GM18868 (cell line): Measurements from ENCODE around the gene THSD4.
A peak's percentile ranks its signal among the peaks of the same experiment; 100 is the strongest.

Experiments used
- ATAC-seq: cut with Tn5 transposase; IDR thresholded peaks from one replicate; pipeline ENCODE4 v1.9.1; 2021; ENCODE audit warnings: mild to moderate bottlenecking, moderate library complexity; ENCODE audit not compliant: unreplicated experiment

THSD4 gene

DNA sequence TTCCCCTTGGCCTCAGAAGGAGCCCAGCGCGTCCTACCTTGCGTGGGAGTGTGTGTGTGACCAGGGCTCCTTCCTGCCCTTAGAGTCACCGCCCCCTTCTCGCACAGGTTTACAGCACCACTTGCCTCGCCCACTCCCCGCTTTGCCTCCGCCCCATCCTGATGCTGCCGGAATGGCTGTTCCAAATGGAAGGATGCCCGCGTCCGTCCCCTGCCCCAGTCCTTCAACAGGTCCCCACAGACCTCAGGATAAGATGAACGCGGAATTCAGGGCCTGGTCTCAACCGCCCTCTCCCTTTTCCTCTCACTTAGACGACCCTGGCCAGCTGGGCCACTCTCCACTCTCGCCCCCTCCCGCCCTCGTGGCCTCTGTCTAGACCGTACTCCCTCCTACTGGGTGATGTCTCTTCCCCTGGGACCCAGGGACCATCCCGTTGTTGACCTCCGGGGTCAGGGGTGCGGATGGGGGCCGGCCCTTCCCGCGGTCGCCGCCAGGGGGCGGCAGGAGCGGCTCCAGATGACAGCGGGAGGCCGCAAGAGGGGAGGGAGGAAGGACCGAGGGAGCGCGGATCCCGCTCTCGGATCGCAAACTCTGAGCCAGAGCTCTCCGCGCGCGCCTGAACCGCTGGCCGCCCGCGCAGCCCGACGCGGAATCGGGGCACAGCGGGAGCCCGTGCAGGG is at the start of gene THSD4:
Gene THSD4 (plus strand): TSS at position 585 of the 680 bp plus-strand sequence.
- peak; percentile 75 for ATAC-seq

DNA sequence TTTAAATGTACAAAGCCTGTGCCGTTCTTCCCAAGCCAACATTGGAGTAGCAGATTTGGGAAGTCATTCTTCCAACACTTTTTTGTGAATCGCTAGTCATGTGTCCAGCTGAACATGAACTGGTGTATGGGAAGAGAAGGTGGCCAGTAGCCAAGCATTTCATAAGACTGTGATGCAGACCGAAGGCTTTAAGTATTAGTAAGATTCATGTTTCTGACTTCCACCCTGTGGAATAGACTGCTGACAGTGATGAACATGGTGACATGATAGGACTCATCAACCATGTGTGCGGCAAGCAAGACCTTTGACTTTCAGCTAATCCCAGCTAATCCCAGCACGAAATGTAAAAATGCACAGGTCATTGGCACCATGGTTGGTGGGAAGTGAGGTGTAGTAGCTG is 48.3 kb upstream of the THSD4 start:
- ATAC-seq = no peak

DNA sequence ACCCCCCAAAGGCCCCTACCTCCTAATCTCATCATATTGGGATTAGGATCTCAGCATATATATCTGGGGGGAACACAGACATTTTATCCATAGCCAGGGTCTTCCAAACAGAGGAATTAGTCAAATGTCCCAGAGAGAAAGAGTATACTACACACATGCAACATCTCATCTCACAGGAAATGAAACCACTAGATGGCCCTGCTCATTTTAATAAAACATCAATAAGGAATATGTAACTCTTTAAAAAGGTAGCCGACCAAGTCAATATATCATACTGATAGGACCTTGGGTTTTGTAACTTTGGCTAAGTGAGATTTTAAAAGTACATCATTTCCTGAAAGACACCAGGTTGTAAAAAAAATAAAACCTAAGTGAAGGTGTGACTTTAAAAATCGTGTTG is 45.6 kb upstream of the THSD4 start:
- ATAC-seq = no peak

DNA sequence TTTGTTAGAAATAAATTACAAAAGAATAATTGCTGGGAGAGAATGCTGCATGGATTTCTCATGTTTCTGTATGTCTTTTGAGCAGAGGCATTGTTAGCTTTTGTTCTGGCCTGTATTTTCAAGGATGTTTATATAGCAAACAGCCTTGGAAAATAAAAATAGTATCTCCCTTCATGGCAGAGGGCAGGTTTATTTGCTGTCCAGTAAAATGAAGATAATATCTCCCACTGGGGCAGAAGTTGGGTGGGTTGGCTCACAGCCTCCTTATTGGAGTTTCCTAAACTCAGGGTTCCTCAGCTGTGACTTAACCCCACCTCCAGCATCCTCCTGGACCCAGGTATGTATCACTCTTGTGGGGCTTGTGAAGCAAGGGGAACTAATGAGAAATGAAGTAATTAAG is 43.7 kb upstream of the THSD4 start:
- no peak for ATAC-seq

DNA sequence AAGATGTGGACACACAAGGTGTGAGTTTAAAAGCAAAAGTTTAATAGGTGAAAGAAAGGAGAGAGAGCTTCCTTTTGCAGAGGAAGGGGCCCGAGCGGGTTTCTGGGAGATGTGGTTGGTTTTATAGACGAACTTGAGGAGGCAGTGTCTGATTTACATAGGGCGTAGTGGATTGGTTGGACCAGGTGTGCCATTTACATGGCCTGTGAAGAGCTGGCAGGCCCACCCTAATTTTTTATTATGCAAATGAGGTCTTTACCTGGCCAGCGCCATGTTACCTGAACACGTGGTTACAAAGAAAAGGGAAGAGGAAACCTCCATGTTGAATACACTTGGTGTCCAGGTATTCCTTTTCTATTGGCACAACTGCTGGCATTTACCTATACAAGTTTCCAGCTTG is 42.8 kb upstream of the THSD4 start:
- ATAC-seq = no peak

DNA sequence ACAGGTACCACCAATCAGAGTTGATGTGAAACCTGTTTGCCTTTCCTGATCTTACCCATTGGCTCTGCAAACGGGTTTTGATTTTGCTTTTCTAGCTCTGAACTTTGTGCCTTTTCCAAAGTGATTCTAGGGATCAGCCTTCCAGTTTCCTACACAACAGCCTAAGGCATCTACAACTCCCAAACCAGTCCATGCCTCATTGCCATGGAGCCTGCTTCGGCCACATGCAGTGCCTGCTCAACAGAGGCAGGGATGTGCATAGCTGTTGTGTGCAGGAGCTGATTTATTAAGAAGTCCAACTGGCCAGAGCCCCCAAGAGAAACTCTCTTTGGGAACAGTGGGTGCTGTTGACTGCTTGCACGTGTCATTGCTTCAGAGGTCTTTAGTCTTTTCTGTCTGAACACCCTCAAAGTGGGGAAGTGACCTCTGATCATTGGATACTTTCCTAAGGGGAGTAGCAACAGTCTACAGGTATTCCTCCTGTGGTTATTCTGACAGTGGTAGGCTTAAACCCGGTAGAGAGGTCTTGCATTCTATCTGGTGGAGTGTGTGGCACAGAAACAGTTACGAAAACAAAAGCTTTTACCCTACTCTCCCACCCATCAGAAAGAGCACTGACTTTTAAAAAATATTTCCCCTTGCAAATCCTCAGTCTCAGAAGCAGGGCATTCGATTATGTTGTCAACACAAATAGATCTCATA is 36.6 kb upstream of the THSD4 start:
- ATAC-seq = no peak

DNA sequence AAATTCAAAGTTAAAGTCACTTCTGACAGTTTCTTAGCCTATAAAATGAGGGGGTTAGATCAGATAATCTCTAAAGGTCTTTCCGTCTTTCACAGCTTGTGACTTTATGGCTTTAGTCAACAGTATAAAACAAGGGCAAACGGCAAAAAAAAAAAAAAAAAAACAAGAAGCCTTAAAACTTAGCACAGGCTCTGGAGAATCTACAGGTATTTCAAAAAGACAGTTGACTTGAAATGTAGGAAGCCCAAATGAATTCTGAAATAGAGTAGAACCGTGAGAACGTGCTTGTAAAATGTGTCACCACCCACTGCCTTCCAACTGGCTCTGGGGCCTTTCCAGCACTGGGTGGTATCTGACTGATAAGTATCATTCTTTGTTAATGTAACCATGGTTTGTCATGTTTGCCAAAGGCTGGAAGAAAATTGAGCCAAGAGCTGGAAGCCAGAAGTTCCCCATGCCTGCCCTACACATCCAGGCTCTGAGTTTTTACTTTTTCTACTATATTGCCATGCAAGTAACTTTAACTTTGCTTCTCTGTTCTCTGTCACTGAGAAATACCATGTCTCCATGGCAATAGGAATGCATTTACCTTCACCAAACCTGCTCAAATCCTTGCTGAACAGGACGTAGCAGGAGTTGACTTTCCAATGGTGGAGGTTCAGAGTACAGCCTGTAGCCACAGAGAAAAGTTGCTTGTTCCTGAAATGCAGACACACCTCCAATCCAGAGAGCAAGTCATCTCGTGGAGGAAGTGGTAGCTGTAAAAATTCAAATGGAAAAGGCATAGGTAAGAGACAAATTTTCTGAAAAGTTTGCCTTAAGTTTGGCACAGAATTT is 35.8 kb upstream of the THSD4 start:
- no peak for ATAC-seq

DNA sequence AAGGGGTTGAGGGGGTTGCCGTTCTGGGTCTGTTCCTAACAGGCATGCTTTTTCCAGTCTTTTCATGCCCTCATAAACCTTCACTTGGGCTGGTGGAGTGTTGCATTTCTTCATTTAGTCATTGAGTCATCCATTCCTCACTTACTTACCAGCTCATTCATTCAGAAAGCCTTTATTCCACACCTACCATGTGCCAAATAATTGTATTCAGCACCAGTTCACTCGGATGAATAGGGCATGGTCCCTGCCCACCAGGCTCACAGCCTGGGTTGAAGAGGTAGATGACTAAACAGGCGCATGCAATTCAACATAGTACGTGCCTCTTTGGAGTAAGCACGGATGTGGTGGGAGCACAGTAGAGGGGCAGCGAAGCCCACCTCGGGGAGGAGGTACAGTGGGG is 35.1 kb upstream of the THSD4 start:
- no peak for ATAC-seq

DNA sequence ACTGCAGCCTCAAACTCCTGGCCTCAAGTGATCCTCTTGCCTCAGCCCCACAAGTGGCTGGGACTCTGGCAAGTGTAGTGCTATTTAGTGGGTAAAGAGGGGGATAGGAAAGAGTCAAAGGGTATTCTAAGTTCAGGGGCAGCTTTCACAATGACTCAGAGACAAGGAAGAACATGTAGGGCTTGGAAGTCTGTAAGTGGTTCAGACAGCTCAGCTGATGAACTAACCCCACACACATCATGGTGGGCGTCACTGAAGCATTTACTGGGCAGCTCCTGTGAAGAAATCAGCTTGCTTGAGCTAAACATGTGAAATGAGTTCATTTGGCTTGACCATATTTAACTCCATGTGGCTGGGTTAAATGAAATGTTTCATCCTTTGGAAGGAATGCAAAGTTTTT is 34.6 kb upstream of the THSD4 start:
- no peak for ATAC-seq

DNA sequence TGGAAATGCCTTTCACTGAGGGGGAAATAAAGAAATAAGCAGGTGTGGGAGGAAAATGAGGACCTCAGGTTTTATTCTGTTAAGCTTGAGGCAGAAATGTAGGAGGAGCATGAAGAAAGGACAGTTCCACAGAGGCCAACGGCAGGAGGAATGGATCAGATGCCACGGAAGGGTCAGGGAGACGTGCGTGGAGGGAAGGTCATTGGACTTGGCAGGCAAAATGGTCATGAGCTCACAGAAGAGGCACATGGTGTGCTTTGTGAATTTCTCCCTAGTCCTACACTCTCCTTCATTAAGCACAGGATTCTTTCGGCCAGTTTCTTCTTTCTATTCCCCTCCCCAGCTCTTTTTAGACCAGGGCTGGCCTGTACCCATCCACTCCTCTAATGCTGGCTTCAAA is 32.5 kb upstream of the THSD4 start:
- ATAC-seq = no peak

DNA sequence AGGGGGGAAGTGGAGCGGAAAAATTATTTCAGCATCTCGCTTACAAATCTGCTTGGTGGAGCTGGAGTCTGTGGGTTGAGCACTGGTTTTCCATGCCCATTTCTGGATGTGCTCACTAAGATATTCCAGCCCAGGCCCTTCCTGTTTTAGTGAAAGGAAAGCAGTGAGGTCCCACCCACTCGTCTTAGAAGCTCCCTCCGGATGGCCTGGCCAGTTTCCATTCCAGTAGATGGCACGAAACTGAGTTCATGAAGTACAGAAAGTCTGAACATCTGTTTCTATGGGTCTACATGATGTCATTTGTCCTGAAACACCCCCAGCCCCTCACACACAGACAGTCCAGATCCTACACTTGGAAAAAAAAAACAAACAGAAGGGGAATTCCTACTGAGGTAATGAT is 31.9 kb upstream of the THSD4 start:
- no peak for ATAC-seq

DNA sequence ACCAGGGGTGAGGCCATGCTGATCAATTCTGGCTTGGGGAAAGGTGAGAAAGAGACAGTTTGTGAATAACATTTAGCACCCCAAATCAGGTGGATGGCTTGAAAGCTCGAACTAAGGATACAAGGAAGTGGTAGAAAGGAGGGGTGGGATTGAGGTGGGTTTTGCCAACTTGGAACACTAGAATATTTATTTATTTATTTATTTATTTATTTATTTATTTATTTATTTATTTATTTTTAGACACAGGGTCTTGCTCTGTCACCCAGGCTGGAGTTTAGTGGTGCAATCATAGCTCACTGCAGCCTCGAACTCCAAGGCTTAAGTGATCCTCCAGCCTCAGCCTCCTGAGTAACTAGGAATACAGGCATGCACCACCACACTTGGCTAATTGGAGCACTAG is 31.0 kb upstream of the THSD4 start:
- no peak for ATAC-seq

DNA sequence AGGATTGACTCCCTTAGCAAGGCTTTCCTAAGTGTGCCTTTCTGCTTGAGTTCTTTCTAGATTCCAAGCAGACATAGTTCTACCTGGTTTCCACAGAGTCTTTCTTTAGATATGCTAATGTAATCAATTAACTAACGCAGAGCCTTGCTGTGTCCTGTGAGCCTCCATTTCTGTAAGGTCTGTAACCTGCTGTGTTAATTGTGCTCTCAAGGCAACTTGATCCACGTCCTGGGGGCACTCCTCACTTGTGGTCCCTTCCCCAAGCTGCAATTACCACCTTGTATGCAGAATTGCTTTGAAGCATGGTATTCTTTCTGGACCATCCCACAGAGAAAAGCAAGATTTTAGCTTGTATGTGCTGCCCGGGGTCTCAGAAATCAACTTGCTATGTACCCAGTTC is 29.5 kb upstream of the THSD4 start:
- no peak for ATAC-seq

DNA sequence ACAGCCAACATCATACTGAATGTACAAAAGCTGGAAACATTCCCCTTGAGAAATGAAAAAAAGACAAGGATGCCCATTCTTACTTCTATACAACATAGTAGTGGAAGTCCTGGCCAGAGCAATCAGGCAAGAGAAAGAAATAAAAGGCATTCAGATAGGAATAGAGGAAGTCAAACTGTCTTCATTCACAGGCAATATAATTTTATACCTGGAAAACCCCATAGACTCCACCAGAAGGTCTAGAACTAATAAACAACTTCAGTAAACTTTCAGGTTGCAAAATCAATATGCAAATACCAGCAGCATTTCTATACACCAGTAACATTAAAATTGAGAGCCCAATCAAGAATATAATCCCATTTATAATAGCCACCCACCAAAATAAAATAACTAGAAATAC is 27.1 kb upstream of the THSD4 start:
- ATAC-seq = no peak

DNA sequence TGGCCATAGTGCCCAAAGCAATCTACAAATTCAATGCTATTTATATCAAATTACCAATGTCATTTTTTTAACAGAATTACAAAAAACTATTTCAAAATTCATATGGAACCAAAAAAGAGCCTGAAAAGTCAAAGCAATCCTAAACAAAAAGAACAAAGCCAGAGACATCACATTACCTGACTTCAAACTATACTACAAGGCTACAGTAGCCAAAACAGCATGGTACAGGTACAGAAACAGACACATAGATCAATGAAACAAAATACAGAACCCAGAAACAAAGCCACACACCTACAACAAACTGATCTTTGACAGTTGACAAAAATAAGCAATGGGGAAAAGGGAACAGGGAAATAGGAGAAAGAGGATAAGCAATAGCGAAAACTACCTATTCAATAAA is 26.6 kb upstream of the THSD4 start:
- ATAC-seq = no peak

DNA sequence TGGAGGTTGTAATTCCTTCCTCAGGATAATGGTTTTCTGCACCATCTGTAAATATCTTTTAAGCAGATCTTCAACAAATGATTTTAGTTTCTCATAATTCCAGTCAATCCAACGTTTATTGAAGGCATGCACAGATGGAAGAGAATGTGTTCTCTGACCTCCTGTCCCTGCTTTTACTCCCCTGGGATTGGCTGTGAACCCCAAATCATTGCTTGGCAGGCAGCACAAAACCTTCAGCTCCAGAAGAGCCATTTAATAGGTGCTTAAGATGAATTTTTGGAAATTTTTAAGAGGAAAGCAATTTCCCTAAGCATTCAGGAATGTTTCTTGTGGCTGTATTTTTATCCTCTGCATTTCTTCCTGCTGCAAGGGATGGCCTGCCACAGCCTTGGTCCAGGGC is 25.5 kb upstream of the THSD4 start:
- no peak for ATAC-seq

DNA sequence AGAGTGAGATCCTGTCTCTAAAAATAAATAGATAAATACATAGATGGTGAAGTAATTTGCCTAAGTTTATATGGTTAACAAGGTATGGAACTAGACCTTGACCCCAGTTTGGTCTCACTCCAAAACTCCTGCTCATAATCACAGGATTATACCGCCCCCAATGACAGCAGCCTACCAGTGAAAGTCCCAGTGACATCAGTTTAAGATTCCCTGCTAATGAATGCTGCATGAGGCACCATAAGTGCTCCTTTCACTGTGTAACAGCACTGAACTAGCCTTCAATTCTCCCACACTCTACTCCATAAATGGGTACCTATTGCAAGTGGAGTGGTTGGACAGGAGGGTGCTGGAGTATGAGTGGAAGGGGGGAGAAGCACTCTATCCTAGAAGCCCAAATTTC is 23.7 kb upstream of the THSD4 start:
- no peak for ATAC-seq

DNA sequence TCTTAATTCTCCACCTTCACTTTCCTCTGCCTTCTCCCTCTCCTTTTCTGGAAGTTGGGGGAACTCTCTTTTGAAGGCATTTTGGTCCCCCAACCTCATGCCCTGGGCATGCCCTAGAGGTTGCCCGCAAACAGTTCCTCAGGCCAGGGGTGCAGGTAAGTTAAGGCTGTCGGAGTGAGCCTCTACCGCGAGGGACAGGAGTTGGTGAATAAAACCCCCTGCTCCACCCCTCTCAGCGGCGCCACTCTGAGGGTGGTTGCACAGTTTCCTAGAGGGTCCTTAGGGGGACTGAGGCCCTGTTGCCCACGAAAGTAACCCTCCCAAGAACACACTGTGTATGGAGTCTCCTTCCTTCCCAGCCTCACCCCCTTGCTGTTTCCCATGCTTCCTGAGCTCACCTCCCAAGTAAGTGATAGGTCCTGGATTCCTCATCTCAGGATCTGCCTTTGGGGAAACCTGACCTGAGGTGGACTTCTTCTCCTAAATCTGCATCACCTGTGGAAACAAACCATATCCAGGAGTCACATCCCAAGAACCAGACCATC is 23.1 kb upstream of the THSD4 start:
- no peak for ATAC-seq

DNA sequence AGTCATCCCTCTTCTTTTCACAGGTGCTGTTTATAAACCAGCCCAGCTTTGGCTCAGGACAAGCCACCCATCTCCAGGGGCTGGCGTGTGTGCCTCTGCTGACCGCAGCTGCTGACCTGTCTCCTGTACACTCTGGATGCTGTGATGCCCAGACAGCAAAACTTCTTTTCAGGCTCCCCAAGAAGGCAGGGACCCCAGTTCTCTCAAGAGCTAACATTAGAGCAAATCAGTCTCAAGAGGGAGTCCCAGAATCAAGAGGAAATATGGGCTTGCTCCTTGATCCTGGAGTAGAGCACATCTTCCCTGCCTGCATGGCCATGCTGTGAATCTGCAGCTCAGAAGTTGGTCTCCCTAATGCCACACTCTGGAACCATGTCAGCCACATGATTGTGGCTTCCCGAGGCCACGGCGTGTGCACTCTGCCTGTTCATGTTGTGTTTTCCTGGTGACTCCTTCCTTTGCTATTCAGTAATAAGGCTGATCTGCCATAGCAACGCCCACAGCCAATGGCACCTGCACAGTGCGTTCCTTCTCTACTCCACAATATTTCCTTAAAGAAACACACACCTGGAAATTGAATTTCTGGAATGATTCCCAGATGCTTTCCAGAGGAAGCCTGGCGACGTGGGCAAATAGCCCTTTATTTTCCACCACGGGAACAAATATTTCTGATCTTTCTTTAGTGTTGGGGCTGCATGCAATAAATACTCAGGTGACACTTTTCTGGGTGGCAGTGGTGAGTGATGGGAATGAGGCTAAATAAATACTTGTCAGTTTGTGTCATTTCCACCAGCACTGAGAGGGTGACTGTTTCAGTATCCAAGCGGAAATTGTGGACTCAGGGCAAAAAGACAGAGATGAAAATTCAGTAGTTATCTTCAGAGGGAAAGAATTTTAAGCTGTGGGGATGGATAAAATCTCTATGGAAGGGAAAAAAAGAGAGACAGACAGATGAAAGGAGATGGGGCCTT is 21.9 kb upstream of the THSD4 start:
- no peak for ATAC-seq

DNA sequence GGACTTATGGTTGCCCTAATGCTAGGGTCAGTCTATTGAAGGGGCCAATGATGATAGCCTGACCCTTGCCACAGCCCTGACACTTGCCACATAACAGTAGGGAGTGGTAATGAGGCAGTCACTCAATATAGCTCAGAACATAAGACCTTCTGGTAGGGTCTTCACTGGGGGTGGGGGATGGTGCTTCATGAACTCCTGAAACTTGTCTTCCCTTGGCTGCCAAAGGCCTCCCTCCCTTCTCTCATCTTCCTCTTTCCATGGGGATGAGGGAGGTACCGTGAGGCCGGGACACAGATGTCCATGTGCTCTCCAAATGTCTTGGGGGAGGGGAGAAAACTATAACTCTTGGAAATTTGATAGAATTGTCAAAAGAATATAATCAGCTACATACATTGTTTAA is 21.1 kb upstream of the THSD4 start:
- ATAC-seq = no peak

DNA sequence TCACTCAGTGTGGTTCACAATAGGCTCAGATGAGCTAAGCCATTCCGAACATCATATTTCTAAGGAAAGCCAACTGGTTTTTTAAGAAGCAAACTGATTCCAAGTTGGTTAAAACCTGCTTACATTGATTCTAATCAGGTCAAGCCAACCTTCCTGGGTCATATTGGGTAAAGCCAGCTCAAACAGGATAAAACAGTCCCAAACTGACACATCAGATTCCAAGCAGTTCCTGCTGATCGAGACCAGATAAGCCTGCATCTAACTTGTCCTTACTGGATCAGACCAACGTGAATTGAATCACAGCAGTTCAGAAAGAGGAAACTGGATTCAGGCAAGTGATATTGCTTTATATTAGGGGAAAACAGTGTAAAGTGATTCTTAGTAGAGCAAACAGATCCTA is 18.6 kb upstream of the THSD4 start:
- ATAC-seq = no peak
